ENCODE measurements around the gene VASH1. TPM values are rescaled to one million over a fixed set of nuclear protein-coding genes. Genes with fewer than 3 reads are reported as not detected.
"Not testable (repeated sequence)": the region's sequence is repeated elsewhere in the genome, so short reads cannot be mapped to it uniquely, and the experiment has no call there.

The VASH1 gene
- total RNA-seq, 1 donor, result 3.9 TPM

DNA sequence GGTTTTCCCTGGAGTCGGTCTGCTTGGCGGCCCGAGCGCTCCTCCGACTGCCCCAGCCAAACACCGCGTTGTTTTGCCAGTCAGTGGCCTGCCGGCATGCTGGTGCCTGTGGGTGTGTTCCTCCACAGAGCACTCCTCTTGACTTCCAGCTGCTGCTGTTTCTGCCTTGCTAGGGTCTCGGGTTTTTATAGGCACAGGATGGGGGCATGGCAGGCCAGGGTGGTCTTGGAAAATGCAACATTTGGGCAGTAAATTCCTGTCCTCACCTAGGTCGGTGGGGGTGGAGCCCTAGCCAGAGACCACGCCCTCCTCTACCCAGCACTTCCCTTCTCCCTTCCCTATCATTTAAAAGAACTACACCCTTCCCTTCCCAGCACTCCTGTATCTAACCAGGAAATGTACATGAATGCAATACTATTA lies 34.7 kb upstream of the VASH1 start:
- TF ChIP-seq, protein P1, sequence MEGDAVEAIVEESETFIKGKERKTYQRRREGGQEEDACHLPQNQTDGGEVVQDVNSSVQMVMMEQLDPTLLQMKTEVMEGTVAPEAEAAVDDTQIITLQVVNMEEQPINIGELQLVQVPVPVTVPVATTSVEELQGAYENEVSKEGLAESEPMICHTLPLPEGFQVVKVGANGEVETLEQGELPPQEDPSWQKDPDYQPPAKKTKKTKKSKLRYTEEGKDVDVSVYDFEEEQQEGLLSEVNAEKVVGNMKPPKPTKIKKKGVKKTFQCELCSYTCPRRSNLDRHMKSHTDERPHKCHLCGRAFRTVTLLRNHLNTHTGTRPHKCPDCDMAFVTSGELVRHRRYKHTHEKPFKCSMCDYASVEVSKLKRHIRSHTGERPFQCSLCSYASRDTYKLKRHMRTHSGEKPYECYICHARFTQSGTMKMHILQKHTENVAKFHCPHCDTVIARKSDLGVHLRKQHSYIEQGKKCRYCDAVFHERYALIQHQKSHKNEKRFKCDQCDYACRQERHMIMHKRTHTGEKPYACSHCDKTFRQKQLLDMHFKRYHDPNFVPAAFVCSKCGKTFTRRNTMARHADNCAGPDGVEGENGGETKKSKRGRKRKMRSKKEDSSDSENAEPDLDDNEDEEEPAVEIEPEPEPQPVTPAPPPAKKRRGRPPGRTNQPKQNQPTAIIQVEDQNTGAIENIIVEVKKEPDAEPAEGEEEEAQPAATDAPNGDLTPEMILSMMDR (IDR thresholded peaks at IDR 0.05; ENCODE audit: insufficient read depth, low read depth, low read length), result no peak
- DNase-seq (ENCODE audit: low read depth), result no peak
- no peak overlapping the region for H3K4me3 ChIP-seq (ENCODE audit: low read depth, low read length)

DNA sequence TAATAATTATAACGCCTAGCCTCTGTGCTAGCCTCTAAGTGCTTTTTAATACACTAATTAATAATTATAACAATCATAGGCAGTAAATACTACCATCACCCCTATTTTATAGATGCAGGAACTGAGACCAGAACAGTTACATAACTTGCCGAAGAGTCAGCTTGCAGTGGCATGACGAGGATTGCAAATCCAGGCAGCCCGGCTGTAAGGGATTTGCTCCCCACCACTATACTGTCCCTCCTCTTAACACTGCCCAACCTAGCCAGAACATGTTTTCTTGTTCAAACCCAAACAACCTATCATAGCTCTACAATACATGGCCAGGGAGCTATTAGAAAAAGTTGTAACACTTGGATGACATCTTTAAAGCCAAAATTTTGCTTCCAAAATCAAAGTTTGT lies 33.9 kb upstream of the VASH1 start:
- no peak overlapping the region for H3K4me3 ChIP-seq (ENCODE audit: low read depth, low read length)
- TF ChIP-seq, protein P1 (IDR thresholded peaks at IDR 0.05; ENCODE audit: insufficient read depth, low read depth, low read length), result no peak
- DNase-seq (ENCODE audit: low read depth), result no peak

DNA sequence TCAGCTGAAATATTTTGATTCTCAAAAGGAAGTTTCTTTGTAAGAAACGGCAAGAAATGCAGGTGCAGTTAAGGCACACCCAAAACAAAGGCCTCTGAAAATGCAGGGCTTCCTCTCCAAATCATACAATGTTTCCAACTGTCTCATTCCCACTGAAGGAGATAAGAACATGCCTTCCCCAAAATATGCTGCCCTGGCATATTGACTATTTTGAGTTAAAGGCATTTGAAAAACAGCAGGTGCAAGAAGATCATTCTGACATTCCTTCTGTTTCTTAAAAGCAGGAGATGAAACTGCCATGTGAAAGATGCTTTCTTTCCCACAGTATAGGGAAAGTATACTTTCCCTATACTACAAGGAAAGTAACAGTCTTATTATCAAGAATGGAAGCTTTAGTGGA lies 33.4 kb upstream of the VASH1 start:
- DNase-seq (ENCODE audit: low read depth), result no peak
- no peak overlapping the region for H3K4me3 ChIP-seq (ENCODE audit: low read depth, low read length)
- TF ChIP-seq, protein P1 (IDR thresholded peaks at IDR 0.05; ENCODE audit: insufficient read depth, low read depth, low read length), result no peak

DNA sequence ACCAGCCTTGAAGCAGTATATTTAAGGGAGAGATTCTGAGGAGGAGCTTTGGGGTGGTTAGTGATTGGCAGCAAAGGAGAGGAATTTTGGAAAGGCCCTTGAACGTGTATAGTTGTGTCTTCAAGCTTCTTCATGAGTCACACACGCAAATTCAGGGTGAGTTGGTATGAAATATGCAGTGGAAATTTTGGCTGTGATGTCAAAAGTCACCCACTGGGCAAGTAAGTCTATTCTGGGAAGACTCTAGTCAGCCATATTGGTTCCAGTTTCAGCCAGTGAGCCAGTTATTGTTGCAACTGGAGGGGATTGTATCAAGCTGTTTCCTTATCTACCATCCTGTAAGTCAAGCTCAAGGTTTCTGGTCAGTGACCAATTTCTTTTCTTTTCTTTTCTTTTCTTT lies 32.0 kb upstream of the VASH1 start:
- no peak for DNase-seq (ENCODE audit: low read depth)
- no peak overlapping the region for H3K4me3 ChIP-seq (ENCODE audit: low read depth, low read length)
- TF ChIP-seq, protein P1 (IDR thresholded peaks at IDR 0.05; ENCODE audit: insufficient read depth, low read depth, low read length), result no peak

DNA sequence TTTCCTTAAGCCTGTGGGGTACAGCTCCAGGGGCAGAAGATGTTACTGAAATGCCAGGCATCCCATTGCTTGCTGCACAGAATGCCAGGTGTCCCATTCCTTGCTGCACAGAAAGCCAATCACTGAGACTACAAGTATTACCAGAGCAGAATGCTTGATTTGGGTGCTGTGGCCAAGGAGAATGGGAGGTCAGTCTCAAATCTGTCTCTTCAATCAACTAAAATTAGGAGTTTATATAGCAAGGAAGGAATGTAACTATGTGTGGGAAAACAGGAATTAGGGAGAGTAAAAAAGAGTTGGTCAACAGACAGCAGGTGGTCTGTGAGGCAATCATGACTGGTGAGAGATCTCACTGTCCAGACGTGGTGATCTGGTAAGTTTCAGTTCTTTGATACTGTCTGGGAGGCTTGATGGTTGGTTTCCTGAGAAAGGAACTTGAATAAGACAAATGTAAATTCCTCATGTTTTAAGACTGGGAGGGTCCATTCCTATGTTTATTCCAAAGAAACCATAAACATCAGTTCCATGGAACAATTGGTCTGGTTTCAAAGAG lies 31.2 kb upstream of the VASH1 start:
- TF ChIP-seq, protein P1 (IDR thresholded peaks at IDR 0.05; ENCODE audit: insufficient read depth, low read depth, low read length), result no peak
- no peak overlapping the region for H3K4me3 ChIP-seq (ENCODE audit: low read depth, low read length)
- DNase-seq (ENCODE audit: low read depth), result peak; percentile 7

GRCh38 chr14:76734501-76734900 lies 26.8 kb upstream of the VASH1 start:
- not testable (repeated sequence) for DNase-seq (ENCODE audit: low read depth); H3K4me3 ChIP-seq (ENCODE audit: low read depth, low read length)

- DNase-seq (ENCODE audit: low read depth), result no peak
- H3K4me3 ChIP-seq (ENCODE audit: low read depth, low read length), result no peak overlapping the region
- TF ChIP-seq, protein P1 (IDR thresholded peaks at IDR 0.05; ENCODE audit: insufficient read depth, low read depth, low read length), result no peak
These were observed 24.8 kb upstream of the VASH1 start for GRCh38 chr14:76736514-76736913.

All from fibroblast of villous mesenchyme (primary cell).